NCI-H446 treated with DMSO at 0.1 percent for 48 hours (cell line): ENCODE data around the gene NBEAL2.

Experiments used
- DNase-seq: peaks from one replicate; lab custom pipeline; 2025; lab: John Stamatoyannopoulos, UW

NBEAL2 gene

DNA sequence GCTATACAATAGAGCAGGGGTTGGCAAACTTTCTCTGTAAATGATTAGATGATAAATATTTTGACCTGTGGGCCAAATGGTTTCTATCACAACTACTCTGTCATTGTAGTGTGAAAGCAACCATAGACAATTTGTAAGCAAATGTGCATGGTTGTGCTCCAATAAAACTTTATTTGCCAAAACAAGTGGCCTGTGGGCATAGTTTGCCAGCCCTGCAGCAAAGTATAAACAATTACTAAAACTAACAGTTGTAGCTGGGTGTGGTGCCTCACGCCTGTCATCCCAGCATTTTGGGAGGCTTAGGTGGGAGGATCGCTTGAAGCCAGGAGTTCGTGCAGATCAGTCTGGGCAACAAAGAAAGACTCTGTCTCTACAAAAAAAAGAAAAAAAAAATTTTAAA is 61.6 kb downstream of the NBEAL2 start:
- DNase-seq: no peak

DNA sequence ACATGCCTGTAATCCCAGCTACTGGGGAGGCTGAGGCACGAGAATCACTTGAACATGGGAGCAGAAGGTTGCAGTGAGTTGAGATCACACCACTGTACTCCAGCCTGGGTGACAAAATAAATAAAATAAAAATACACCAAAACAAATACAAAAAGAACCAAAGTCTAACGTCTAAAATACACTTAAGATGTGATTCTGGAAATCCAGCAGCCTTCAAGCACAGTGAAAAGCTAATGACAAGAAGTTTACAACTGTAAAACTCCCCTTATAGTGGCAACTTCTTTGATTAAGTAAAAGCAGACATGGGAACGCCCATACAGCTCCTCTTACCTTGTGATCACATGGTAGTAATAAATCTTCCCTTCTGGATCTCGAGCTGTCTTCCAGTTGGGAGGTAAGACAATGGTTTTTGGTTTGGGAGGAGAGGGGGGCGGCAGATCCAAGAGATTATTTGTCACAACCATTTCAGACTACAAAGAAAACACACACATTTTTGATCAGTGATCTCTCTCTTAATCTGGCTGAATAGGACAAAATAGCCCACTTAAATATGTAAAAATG is 62.8 kb downstream of the NBEAL2 start:
- no peak for DNase-seq

DNA sequence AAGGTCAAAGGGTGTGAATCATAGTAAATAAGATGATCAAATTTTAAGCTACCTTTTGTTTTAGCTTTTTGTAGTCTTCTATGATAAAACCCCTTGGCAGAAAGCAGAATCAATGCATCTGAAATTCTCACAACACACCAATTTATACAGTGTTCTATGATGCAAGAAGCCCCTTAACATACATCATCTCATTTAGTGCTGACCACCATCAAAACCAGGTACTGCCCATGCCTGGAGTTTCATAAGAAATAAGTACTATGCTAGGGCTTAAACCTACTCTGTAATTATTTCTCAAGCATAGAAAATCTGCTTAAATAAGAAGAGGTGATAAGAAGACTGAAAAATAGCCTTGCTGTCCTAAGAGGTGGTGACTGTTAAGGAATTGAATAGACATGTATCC is 67.6 kb downstream of the NBEAL2 start:
- DNase-seq: no peak

DNA sequence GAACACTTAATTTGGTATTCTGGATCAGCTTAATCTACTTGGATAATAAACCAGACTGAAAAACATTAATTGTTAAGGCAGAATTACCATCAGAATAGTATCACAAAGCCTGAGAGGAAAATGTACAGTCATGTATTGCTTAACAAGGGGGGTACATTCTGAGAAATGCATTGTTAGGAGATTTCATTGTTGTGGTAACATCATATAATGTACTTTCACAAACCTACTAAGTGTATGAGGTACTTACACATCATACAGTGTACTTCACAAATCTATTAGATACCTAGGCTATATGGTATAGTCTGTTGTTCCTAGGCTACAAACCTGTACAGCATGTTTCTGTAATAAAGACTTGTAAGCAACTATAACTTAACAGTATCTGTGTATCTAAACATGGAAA is 68.2 kb downstream of the NBEAL2 start:
- DNase-seq: no peak

DNA sequence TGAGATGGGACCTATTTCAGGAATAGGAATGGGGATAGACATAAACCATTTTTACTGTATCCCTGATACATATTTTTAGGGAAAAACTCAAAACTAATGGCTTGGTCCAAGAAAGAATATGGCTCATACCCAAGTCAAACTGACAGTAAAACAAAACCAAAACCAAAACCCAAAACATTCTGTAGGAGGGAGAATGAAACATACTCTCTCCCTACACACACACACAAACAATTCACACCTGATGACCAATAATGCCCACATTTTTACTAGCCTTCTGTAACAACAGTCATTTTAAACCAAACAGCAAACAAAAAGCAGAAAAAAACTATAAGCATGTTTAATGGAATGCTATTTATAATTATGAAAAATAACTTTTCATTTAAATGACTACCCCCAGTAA is 74.9 kb downstream of the NBEAL2 start:
- DNase-seq: no peak

DNA sequence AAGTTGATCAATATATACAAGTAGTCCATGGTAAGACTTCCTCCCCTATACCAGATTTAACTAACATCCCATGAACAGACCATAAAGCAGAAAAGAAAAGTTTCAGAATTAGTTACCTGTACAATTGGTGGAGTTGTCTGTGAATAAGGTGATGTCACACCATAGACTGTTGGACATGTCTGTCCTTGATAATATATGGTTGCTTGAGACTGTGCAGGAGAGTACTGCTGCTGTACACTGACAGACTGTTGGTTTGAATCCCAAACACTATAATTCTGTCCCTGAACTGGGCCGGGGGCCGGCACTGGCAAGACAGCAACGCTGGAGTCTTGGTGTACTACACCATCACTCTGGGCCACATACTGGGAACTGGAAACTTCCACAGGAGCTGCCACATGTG is 77.2 kb downstream of the NBEAL2 start:
- DNase-seq: no peak

DNA sequence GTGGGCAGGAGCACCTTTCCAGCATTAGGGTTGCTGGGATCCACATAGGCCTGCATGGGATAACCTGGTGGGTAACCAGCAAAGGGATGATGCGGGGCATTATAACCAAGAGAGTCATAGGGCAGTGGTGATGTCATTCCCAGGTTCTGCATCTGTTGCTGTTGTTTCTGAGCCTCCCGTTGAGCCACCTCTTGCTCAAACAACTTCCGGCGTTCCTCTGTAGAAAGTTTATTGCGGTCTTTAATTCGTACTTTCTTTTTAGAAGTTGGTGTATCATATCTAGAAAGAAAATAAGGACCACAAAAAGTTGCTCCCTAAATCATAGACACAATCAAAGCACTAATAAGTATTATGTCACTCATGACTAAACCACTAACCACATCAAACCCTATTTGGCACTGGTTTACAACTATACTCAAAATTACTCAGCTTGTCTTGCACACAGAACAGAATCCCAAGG is 77.8 kb downstream of the NBEAL2 start:
- DNase-seq: no peak
